HEK293 (cell line): ENCODE measurements around the gene FAM193B.

ENCODE experiments used
- CTCF ChIA-PET: fragments of 350-600 bp; formaldehyde crosslinking; extraction: SDS; loops from one replicate; lab custom pipeline; 2021; ENCODE audit warnings: antibody characterized with exemption; lab: Yijun Ruan, JAX
- POLR2A ChIA-PET: fragments of 300-600 bp; formaldehyde crosslinking; extraction: SDS; loops from one replicate; lab custom pipeline; 2020; ENCODE audit warnings: antibody characterized with exemption, inconsistent platforms; lab: Yijun Ruan, JAX
- H3K27ac ChIP-seq: fragments of 200-500 bp; sonication (Bioruptor generic); 2 replicates; pipeline ENCODE4 v1.5.1; 2014; ENCODE audit warnings: low read depth, low read length, control low read depth, inconsistent platforms; ENCODE audit errors: extremely low read depth
- H3K36me3 ChIP-seq, 2 experiments: fragments of 200-500 bp in 1 of 2; sonication (Bioruptor generic) in 1 of 2; 1 replicate in 1 of 2; 2 replicates in 1 of 2; pipeline ENCODE4 v1.5.1; 2014 to 2017; ENCODE audit warnings: inconsistent platforms in 2 of 2, low read length in 2 of 2; ENCODE audit not compliant: control insufficient read depth in 2 of 2, insufficient read depth in 1 of 2
- H3K4me1 ChIP-seq: fragments of 200-500 bp; sonication (Bioruptor generic); 2 replicates; pipeline ENCODE4 v1.5.1; 2014; ENCODE audit warnings: mild to moderate bottlenecking, low read length, inconsistent platforms; ENCODE audit not compliant: control insufficient read depth, insufficient read depth
- H3K4me3 ChIP-seq: 2 replicates; pipeline ENCODE4 v1.5.1; 2011; ENCODE audit warnings: low read depth, mild to moderate bottlenecking, control low read depth, low read length, moderate library complexity
- H3K9me3 ChIP-seq: fragments of 200-500 bp; sonication (Bioruptor generic); 2 replicates; pipeline ENCODE4 v1.5.1; 2014; ENCODE audit warnings: low read depth, low read length, inconsistent platforms; ENCODE audit not compliant: control insufficient read depth, insufficient read depth
- FEZF1 ChIP-seq: fragments of 450-650 bp; formaldehyde crosslinking; IDR thresholded peaks from 2 replicates; pipeline ENCODE4 v1.5.1; 2016; ENCODE audit warnings: missing biosample characterization, missing genetic modification characterization
- GLI4 ChIP-seq: fragments of 450-650 bp; formaldehyde crosslinking; IDR thresholded peaks from 2 replicates; pipeline ENCODE4 v1.5.1; 2016; ENCODE audit warnings: missing biosample characterization, missing genetic modification characterization
- ZBTB17 ChIP-seq: fragments of 450-650 bp; formaldehyde crosslinking; IDR thresholded peaks from 2 replicates; pipeline ENCODE4 v1.5.1; 2016; ENCODE audit warnings: missing biosample characterization, missing genetic modification characterization
- ZFP3 ChIP-seq: fragments of 450-650 bp; formaldehyde crosslinking; IDR thresholded peaks from 2 replicates; pipeline ENCODE4 v1.5.1; 2016; ENCODE audit warnings: low read depth, missing biosample characterization, missing genetic modification characterization
- ZNF157 ChIP-seq: fragments of 450-650 bp; formaldehyde crosslinking; IDR thresholded peaks from 2 replicates; pipeline ENCODE4 v1.5.1; 2016; ENCODE audit warnings: missing biosample characterization, missing genetic modification characterization
- ZNF184 ChIP-seq: fragments of 450-650 bp; IDR thresholded peaks from 2 replicates; pipeline ENCODE4 v1.5.1; 2018; ENCODE audit warnings: missing biosample characterization, mild to moderate bottlenecking, missing genetic modification characterization
- ZNF324 ChIP-seq: fragments of 450-650 bp; formaldehyde crosslinking; IDR thresholded peaks from 2 replicates; pipeline ENCODE4 v1.5.1; 2016; ENCODE audit warnings: missing biosample characterization, missing genetic modification characterization
- ZNF335 ChIP-seq: fragments of 450-650 bp; formaldehyde crosslinking; conservative IDR thresholded peaks from 2 replicates; pipeline ENCODE4 v1.5.1; 2016; ENCODE audit warnings: missing biosample characterization, missing genetic modification characterization
- ZNF37A ChIP-seq: fragments of 450-650 bp; IDR thresholded peaks from 2 replicates; pipeline ENCODE4 v1.5.1; 2018; ENCODE audit warnings: missing biosample characterization, missing genetic modification characterization
- ZNF473 ChIP-seq: fragments of 450-650 bp; formaldehyde crosslinking; IDR thresholded peaks from 2 replicates; pipeline ENCODE4 v1.5.1; 2017; ENCODE audit warnings: missing biosample characterization, missing genetic modification characterization
- ZNF548 ChIP-seq: fragments of 450-650 bp; formaldehyde crosslinking; IDR thresholded peaks from 2 replicates; pipeline ENCODE4 v1.5.1; 2016; ENCODE audit warnings: missing biosample characterization, missing genetic modification characterization
- ZNF571 ChIP-seq: fragments of 450-650 bp; formaldehyde crosslinking; IDR thresholded peaks from 2 replicates; pipeline ENCODE4 v1.5.0; 2017; ENCODE audit warnings: missing biosample characterization, missing genetic modification characterization
- ZNF629 ChIP-seq: fragments of 450-650 bp; formaldehyde crosslinking; IDR thresholded peaks from 2 replicates; pipeline ENCODE4 v1.5.1; 2017; ENCODE audit warnings: missing biosample characterization, missing genetic modification characterization
- ZSCAN16 ChIP-seq: fragments of 450-650 bp; formaldehyde crosslinking; IDR thresholded peaks from 2 replicates; pipeline ENCODE4 v1.5.1; 2016; ENCODE audit warnings: missing biosample characterization, missing genetic modification characterization
- TF ChIP-seq, protein P1 (sequence below): fragments of 450-650 bp; formaldehyde crosslinking; IDR thresholded peaks from 2 replicates; pipeline ENCODE4 v1.5.1; 2016; ENCODE audit warnings: missing biosample characterization, missing genetic modification characterization, borderline replicate concordance
- TF ChIP-seq, protein P2 (sequence below): fragments of 450-650 bp; formaldehyde crosslinking; IDR thresholded peaks from 2 replicates; pipeline ENCODE4 v1.5.1; 2016; ENCODE audit warnings: missing biosample characterization, missing genetic modification characterization
- TF ChIP-seq, protein P3 (sequence below): fragments of 450-650 bp; formaldehyde crosslinking; IDR thresholded peaks from 2 replicates; pipeline ENCODE4 v1.5.1; 2016; ENCODE audit warnings: missing biosample characterization, missing genetic modification characterization
- TF ChIP-seq, protein P4 (sequence below): fragments of 450-650 bp; formaldehyde crosslinking; IDR thresholded peaks from 2 replicates; pipeline ENCODE4 v1.5.1; 2016; ENCODE audit warnings: missing biosample characterization, missing genetic modification characterization

Gene FAM193B

DNA sequence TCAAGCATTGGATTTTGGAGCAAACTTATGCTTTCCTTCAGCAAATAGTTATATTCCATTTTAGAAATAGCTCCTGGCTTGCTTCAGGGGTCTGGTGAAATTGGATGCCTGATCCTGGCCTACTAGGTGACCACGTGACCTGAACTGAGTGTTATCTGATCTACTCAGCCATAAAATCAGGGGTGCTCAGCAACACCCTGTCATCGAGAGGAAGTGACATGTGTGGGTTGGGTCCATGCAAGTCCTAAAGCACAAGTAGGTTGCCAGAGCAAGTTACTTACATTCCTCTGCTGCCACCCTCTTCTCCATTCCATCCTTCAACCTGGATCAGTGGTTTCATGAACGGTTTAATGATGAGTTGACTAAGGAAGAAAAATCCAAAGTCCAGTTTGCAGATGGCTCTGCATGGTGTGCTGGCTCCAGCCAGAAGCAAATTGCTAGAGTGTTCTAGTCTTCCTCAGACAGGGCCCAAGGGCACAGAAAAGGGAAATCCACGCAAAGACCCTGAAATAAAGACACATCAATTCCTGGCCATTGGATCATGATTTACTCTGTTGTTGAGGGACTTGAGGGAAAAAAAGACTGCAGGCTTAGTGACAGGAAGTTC is 2.8 kb upstream of the FAM193B start (continued):
- TF ChIP-seq, protein P1, sequence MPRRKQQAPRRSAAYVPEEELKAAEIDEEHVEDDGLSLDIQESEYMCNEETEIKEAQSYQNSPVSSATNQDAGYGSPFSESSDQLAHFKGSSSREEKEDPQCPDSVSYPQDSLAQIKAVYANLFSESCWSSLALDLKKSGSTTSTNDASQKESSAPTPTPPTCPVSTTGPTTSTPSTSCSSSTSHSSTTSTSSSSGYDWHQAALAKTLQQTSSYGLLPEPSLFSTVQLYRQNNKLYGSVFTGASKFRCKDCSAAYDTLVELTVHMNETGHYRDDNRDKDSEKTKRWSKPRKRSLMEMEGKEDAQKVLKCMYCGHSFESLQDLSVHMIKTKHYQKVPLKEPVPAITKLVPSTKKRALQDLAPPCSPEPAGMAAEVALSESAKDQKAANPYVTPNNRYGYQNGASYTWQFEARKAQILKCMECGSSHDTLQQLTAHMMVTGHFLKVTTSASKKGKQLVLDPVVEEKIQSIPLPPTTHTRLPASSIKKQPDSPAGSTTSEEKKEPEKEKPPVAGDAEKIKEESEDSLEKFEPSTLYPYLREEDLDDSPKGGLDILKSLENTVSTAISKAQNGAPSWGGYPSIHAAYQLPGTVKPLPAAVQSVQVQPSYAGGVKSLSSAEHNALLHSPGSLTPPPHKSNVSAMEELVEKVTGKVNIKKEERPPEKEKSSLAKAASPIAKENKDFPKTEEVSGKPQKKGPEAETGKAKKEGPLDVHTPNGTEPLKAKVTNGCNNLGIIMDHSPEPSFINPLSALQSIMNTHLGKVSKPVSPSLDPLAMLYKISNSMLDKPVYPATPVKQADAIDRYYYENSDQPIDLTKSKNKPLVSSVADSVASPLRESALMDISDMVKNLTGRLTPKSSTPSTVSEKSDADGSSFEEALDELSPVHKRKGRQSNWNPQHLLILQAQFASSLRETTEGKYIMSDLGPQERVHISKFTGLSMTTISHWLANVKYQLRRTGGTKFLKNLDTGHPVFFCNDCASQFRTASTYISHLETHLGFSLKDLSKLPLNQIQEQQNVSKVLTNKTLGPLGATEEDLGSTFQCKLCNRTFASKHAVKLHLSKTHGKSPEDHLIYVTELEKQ (tag by site-specific recombination), result no peak
- TF ChIP-seq ZNF37A (tag by site-specific recombination), result no peak
- TF ChIP-seq ZSCAN16, result 0 out of 2 replicates have a peak, but pooled peaks have one; percentile 69
- no peak for TF ChIP-seq ZNF473 (tag by site-specific recombination)
- TF ChIP-seq, protein P2, sequence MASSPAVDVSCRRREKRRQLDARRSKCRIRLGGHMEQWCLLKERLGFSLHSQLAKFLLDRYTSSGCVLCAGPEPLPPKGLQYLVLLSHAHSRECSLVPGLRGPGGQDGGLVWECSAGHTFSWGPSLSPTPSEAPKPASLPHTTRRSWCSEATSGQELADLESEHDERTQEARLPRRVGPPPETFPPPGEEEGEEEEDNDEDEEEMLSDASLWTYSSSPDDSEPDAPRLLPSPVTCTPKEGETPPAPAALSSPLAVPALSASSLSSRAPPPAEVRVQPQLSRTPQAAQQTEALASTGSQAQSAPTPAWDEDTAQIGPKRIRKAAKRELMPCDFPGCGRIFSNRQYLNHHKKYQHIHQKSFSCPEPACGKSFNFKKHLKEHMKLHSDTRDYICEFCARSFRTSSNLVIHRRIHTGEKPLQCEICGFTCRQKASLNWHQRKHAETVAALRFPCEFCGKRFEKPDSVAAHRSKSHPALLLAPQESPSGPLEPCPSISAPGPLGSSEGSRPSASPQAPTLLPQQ, result peak; percentile 37; the same call in 1 of the 2 replicates
- TF ChIP-seq ZNF335 (tag by site-specific recombination), result peak; percentile 58
- peak; percentile 46; the same call in 1 of the 2 replicates for TF ChIP-seq ZNF629 (tag by site-specific recombination)

DNA sequence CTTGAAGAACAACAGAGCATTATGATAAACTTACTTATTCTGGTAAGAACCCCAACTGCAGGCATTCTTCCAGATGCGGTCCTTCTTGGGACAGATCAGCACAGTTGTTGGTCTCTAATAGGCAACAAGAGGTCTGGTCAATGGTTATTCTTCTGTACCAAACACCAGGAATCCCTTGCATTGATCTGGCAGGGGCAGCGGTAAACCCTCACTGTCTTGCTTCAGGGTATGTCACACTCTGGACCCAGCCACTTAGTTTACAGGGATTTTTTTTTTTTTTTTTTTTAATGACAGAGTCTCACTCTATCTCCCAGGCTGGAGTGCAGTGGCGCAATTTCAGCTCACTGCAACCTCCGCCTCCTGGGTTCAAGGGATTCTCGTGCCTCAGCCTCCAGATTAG is 1.3 kb upstream of the FAM193B start:
- TF ChIP-seq ZFP3 (tag by site-specific recombination) (no peak), ZNF571 (tag by site-specific recombination) (no peak), ZBTB17 (tag by site-specific recombination) (0 out of 2 replicates have a peak, but pooled peaks have one; percentile 7), ZNF324 (tag by site-specific recombination) (no peak), ZNF548 (no peak), FEZF1 (tag by site-specific recombination) (no peak), ZNF184 (no peak), GLI4 (tag by site-specific recombination) (no peak), ZNF157 (peak; percentile 91)
- TF ChIP-seq, protein P3, sequence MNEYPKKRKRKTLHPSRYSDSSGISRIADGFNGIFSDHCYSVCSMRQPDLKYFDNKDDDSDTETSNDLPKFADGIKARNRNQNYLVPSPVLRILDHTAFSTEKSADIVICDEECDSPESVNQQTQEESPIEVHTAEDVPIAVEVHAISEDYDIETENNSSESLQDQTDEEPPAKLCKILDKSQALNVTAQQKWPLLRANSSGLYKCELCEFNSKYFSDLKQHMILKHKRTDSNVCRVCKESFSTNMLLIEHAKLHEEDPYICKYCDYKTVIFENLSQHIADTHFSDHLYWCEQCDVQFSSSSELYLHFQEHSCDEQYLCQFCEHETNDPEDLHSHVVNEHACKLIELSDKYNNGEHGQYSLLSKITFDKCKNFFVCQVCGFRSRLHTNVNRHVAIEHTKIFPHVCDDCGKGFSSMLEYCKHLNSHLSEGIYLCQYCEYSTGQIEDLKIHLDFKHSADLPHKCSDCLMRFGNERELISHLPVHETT (tag by site-specific recombination), result no peak
- TF ChIP-seq, protein P4, sequence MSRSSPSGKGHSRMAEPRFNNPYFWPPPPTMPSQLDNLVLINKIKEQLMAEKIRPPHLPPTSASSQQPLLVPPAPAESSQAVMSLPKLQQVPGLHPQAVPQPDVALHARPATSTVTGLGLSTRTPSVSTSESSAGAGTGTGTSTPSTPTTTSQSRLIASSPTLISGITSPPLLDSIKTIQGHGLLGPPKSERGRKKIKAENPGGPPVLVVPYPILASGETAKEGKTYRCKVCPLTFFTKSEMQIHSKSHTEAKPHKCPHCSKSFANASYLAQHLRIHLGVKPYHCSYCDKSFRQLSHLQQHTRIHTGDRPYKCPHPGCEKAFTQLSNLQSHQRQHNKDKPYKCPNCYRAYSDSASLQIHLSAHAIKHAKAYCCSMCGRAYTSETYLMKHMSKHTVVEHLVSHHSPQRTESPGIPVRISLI (tag by site-specific recombination), result peak; percentile 73; the same call in 1 of the 2 replicates
- POLR2A ChIA-PET, result no interaction called here

More for the DNA sequence above, 1.3 kb upstream of the FAM193B start:
- no peak overlapping the region for H3K4me3 ChIP-seq
- no peak overlapping the region for H3K27ac ChIP-seq
- CTCF ChIA-PET, result no interaction called here
- H3K4me1 ChIP-seq, result peaks cover 5% of the 10 kb centered on the region; the same call in 1 of the 2 replicates
- peaks cover 4 to 24% of the 10 kb centered on the region in 2 experiments; a peak in 1 of 3 replicates for H3K36me3 ChIP-seq
- H3K9me3 ChIP-seq, result no peaks in the 10 kb centered on the region
